NCI-H1092 treated with DMSO at 0.1 percent for 48 hours (cell line): ENCODE data around the gene NCOA7.

Experiments used
- DNase-seq: peaks from one replicate; lab custom pipeline; 2025; lab: John Stamatoyannopoulos, UW

NCOA7 gene

DNA sequence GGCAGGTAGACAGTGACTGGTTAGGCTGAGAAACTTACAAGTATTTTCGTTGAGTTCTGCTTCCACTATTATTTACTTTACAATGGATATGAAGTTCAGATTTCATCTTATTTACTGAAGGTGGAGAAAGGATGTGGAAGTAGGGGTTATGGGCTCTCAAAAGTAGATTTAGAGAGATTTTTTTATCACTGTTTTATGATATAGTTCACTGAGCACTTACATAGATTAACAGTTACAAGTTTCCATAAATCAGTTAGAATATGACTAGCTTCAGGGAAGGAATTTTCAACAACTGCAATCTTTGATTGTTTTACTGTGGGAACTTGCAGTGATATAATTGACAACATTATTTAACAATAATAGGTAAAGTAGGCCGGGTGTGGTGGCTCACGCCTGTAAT, 188.3 kb downstream of the NCOA7 start:
- no peak for DNase-seq
